GM12878 (cell line): Measurements from ENCODE around the gene PDE9A.

ENCODE experiments used
- EP300 ChIP-seq, 2 experiments: fragments of 150-350 bp in 1 of 2; IDR thresholded peaks; 2 replicates each; pipeline ENCODE4 v1.6.1; 2011 to 2012; ENCODE audit warnings: low read depth in 2 of 2, low read length in 2 of 2, borderline replicate concordance in 1 of 2, improper control_type of control experiment in 1 of 2, inconsistent platforms in 1 of 2; ENCODE audit not compliant: control insufficient read depth in 1 of 2
- SRF ChIP-seq, 2 experiments: IDR thresholded peaks; 2 replicates each; pipeline ENCODE4 v1.6.1; 2011; ENCODE audit warnings: low read depth in 2 of 2, low read length in 2 of 2, mild to moderate bottlenecking in 1 of 2, moderate library complexity in 1 of 2

DNA sequence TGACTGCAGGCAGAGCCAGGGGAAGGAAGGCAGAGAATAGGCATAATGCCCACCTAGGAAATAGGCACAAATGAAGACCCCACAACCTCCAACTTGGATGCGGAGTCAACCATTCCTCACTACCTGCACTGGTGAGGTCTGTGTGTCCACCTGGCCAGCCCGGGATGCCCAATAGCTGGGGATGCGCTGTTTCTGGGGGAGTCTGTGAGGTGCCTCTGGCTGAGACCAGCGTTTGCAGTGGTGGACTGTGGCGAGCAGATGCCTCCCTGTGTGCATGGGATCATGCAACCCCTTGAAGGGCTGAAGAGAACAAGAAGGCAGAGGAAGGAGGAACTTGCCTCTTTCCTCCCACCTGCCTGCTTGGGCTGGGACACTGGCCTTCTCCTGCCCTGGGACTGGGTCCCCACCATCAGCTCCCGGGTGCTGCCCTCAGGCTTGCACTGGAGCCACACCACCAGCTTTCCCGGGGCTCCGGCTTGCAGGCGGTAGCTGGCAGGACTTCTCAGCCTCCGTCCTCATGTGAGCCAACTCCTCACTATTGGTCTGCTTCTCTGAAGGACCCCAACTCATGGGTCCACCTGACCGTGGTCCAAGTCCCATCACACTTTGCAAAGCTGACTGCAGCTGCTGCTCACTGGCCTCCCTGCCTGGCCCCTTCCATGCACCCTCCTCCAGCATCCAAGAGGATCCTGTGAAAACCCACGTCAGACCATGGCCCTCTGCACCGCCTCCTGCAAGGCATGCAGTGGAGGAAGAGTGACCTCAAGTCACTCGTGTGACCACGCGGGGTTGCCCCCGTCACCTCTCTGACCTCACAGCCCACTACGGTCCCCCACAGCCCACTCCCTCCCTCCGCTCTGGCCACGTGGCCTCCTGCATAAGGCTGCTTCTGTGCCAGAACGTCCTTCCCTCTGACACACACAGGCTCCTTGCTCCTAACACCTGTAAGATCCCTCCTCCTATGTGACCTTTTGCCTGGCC is 2.7 kb upstream of the PDE9A start:
- TF ChIP-seq EP300 (IDR thresholded peaks at IDR 0.05; ENCODE audit: borderline replicate concordance in 1 of 2, control insufficient read depth in 1 of 2, low read depth in 2 of 2, low read length in 2 of 2) (no peak), SRF (IDR thresholded peaks at IDR 0.05; ENCODE audit: low read depth in 2 of 2, low read length in 2 of 2) (no peak)
